H1 (cell line): Measurements from ENCODE around the gene MAP2K5. TPM values are rescaled to one million over a fixed set of nuclear protein-coding genes. Genes with fewer than 3 reads are reported as not detected.

ENCODE experiments used
- CTCF ChIA-PET: fragments of 300-600 bp; sonication (Branson Sonifier 250); formaldehyde crosslinking; loops from one replicate; lab custom pipeline; 2021; ENCODE audit not compliant: partially characterized antibody; lab: Charles Lee
- POLR2A ChIA-PET: fragments of 300-600 bp; sonication (Branson Sonifier 250); formaldehyde crosslinking; loops from one replicate; lab custom pipeline; 2021; ENCODE audit warnings: inconsistent platforms; ENCODE audit not compliant: partially characterized antibody; lab: Charles Lee
- DNase-seq, 2 experiments: peaks; one replicate each; pipeline versions ENCODE4 v3.0.0 to v3.0.0-alpha.2; 2010 to 2022; ENCODE audit warnings: low spot score in 2 of 2, low read depth in 1 of 2, mixed read lengths in 1 of 2
- FAIRE-seq: peaks from 2 replicates; lab custom pipeline; 2011; peaks lifted over from hg19 to GRCh38; lab: Jason Lieb, UNC
- H2AFZ ChIP-seq: 2 replicates; pipeline ENCODE4 v1.8.1; 2012; ENCODE audit warnings: low read length, inconsistent platforms
- H2AK5ac ChIP-seq: 2 replicates; pipeline ENCODE4 v1.6.1; 2013; ENCODE audit warnings: low read depth, low read length
- H2BK120ac ChIP-seq: replicated peaks from 2 replicates; pipeline ENCODE3; 2013; ENCODE audit warnings: low read depth, low read length, inconsistent platforms
- H2BK12ac ChIP-seq: 2 replicates; pipeline ENCODE4 v1.6.1; 2013; ENCODE audit warnings: low read depth, low read length
- H2BK15ac ChIP-seq: 2 replicates; pipeline ENCODE4 v1.6.1; 2013; ENCODE audit warnings: low read length
- H2BK20ac ChIP-seq: 2 replicates; pipeline ENCODE4 v1.6.1; 2013; ENCODE audit warnings: low read length
- H2BK5ac ChIP-seq: 2 replicates; pipeline ENCODE4 v1.6.1; 2013; ENCODE audit warnings: low read depth, low read length
- H3K14ac ChIP-seq: 2 replicates; pipeline ENCODE4 v1.6.1; 2013; ENCODE audit warnings: inconsistent platforms; ENCODE audit not compliant: insufficient read length
- H3K18ac ChIP-seq: 2 replicates; pipeline ENCODE4 v1.6.1; 2013; ENCODE audit warnings: low read length; ENCODE audit errors: extremely low read depth
- H3K23ac ChIP-seq: 2 replicates; pipeline ENCODE4 v1.6.1; 2013; ENCODE audit warnings: inconsistent platforms; ENCODE audit not compliant: insufficient read length
- H3K23me2 ChIP-seq: 2 replicates; pipeline ENCODE4 v1.6.1; 2013; ENCODE audit warnings: low read depth, low read length
- H3K27ac ChIP-seq: 2 replicates; pipeline ENCODE4 v1.6.1; 2011; ENCODE audit warnings: low read depth, low read length, inconsistent platforms
- H3K27me3 ChIP-seq, 4 experiments: replicated peaks in 1 of 4; 1 replicate in 1 of 4; 2 replicates in 3 of 4; pipeline versions ENCODE4 v1.6.1 to v1.8.1; 2011 to 2013; ENCODE audit warnings: low read length in 3 of 4, mild to moderate bottlenecking in 3 of 4, inconsistent platforms in 2 of 4, mixed read lengths in 2 of 4, moderate library complexity in 1 of 4; ENCODE audit not compliant: control insufficient read depth in 3 of 4, insufficient read depth in 3 of 4; ENCODE audit errors: extremely low read depth in 1 of 4
- H3K36me3 ChIP-seq, 4 experiments: 2 replicates each; pipeline versions ENCODE4 v1.6.1 to v1.8.1; 2011 to 2013; ENCODE audit warnings: mild to moderate bottlenecking in 4 of 4, low read length in 3 of 4, moderate library complexity in 2 of 4, control low read depth in 1 of 4, inconsistent platforms in 1 of 4; ENCODE audit not compliant: insufficient read depth in 4 of 4, control insufficient read depth in 2 of 4
- H3K4ac ChIP-seq: replicated peaks from 2 replicates; pipeline ENCODE3; 2013; ENCODE audit warnings: low read length, low read depth, mixed read lengths, inconsistent platforms; ENCODE audit not compliant: insufficient read length
- H3K4me1 ChIP-seq, 4 experiments: replicated peaks in 1 of 4; 1 replicate in 1 of 4; 2 replicates in 3 of 4; pipeline versions ENCODE4 v1.6.1 to v1.8.1; 2011 to 2013; ENCODE audit warnings: low read length in 3 of 4, inconsistent platforms in 2 of 4, mixed read lengths in 1 of 4; ENCODE audit not compliant: insufficient read depth in 4 of 4, control insufficient read depth in 3 of 4
- H3K4me2 ChIP-seq, 2 experiments: 2 replicates each; pipeline versions ENCODE4 v1.6.1 to v1.8.1; 2011 to 2013; ENCODE audit warnings: low read depth in 2 of 2, low read length in 2 of 2, control low read depth in 1 of 2, inconsistent platforms in 1 of 2, mild to moderate bottlenecking in 1 of 2; ENCODE audit not compliant: insufficient read depth in 1 of 2
- H3K4me3 ChIP-seq, 4 experiments: fragments of 200-600, 300-600 bp in 1 of 4; sonication (generic), shearing (Covaris generic), sonication (Bioruptor Twin) in 1 of 4; 2 replicates each; pipeline versions ENCODE4 v1.5.1 to v1.8.1; 2011 to 2016; ENCODE audit warnings: low read length in 4 of 4, low read depth in 3 of 4, control low read depth in 2 of 4, inconsistent platforms in 2 of 4, mild to moderate bottlenecking in 2 of 4, mixed read lengths in 1 of 4, moderate library complexity in 1 of 4; ENCODE audit not compliant: insufficient read depth in 2 of 4; ENCODE audit errors: extremely low read depth in 1 of 4
- H3K56ac ChIP-seq: replicated peaks from 2 replicates; pipeline ENCODE3; 2013; ENCODE audit warnings: low read depth, mild to moderate bottlenecking, mixed read lengths, low read length, inconsistent platforms; ENCODE audit not compliant: insufficient read length
- H3K79me1 ChIP-seq: 2 replicates; pipeline ENCODE4 v1.6.1; 2013; ENCODE audit warnings: low read depth, low read length, control low read depth
- H3K79me2 ChIP-seq, 2 experiments: 2 replicates each; pipeline versions ENCODE4 v1.6.1 to v1.8.1; 2012 to 2013; ENCODE audit warnings: low read length in 2 of 2, mild to moderate bottlenecking in 2 of 2, inconsistent platforms in 1 of 2; ENCODE audit not compliant: insufficient read depth in 2 of 2, control insufficient read depth in 1 of 2
- H3K9ac ChIP-seq, 4 experiments: replicated peaks in 1 of 4; 1 replicate in 1 of 4; 2 replicates in 3 of 4; pipeline versions ENCODE4 v1.6.1 to v1.8.1; 2011 to 2013; ENCODE audit warnings: low read depth in 3 of 4, low read length in 3 of 4, control low read depth in 2 of 4, mild to moderate bottlenecking in 2 of 4, moderate library complexity in 2 of 4, inconsistent platforms in 1 of 4; ENCODE audit errors: extremely low read depth in 1 of 4
- H3K9me3 ChIP-seq, 2 experiments: 2 replicates each; pipeline versions ENCODE4 v1.6.1 to v1.8.1; 2012 to 2013; ENCODE audit warnings: mild to moderate bottlenecking in 2 of 2, moderate library complexity in 2 of 2, control low read depth in 1 of 2, inconsistent platforms in 1 of 2, low read depth in 1 of 2, low read length in 1 of 2, mixed read lengths in 1 of 2; ENCODE audit not compliant: insufficient read depth in 2 of 2
- H4K20me1 ChIP-seq, 2 experiments: replicated peaks in 1 of 2; 2 replicates each; pipeline versions ENCODE3 to v1.8.1; 2011 to 2013; ENCODE audit warnings: inconsistent platforms in 2 of 2, low read length in 2 of 2, mild to moderate bottlenecking in 1 of 2; ENCODE audit not compliant: insufficient read depth in 2 of 2, control insufficient read depth in 1 of 2
- H4K5ac ChIP-seq: 2 replicates; pipeline ENCODE4 v1.6.1; 2013; ENCODE audit warnings: low read length, low read depth, mixed read lengths, inconsistent platforms; ENCODE audit not compliant: insufficient read length
- H4K8ac ChIP-seq: 2 replicates; pipeline ENCODE4 v1.8.0; 2013; ENCODE audit warnings: mild to moderate bottlenecking, moderate library complexity, low read length, inconsistent platforms; ENCODE audit not compliant: insufficient read depth; ENCODE audit errors: extremely low read depth
- H4K91ac ChIP-seq: replicated peaks from 2 replicates; pipeline ENCODE3; 2013; ENCODE audit warnings: low read length, mixed read lengths, inconsistent platforms; ENCODE audit not compliant: insufficient read length
- ASH2L ChIP-seq: fragments of 200-600, 300-600 bp; sonication (generic); IDR thresholded peaks from one replicate; pipeline ENCODE4 v1.7.1; 2017; ENCODE audit warnings: low read length
- CBX5 ChIP-seq: fragments of 300-800, 300-1000 bp; sonication (generic); IDR thresholded peaks from 2 replicates; pipeline ENCODE4 v1.7.1; 2016; ENCODE audit warnings: antibody characterized with exemption, low read length, low read depth
- CEBPB ChIP-seq: IDR thresholded peaks from 2 replicates; pipeline ENCODE4 v1.6.1; 2012; ENCODE audit warnings: low read depth, low read length
- CHD2 ChIP-seq: IDR thresholded peaks from 2 replicates; pipeline ENCODE4 v1.6.1; 2012; ENCODE audit warnings: low read length, improper control_type of control experiment
- EP300 ChIP-seq, 2 experiments: IDR thresholded peaks; 1 replicate in 1 of 2; 2 replicates in 1 of 2; pipeline ENCODE4 v1.6.1; 2011 to 2012; ENCODE audit warnings: low read depth in 2 of 2, low read length in 2 of 2, mild to moderate bottlenecking in 2 of 2, borderline replicate concordance in 1 of 2, inconsistent platforms in 1 of 2, moderate library complexity in 1 of 2
- GTF2F1 ChIP-seq: IDR thresholded peaks from 2 replicates; pipeline ENCODE4 v1.6.1; 2012; ENCODE audit warnings: low read depth, low read length, improper control_type of control experiment, borderline replicate concordance
- JUN ChIP-seq: IDR thresholded peaks from 2 replicates; pipeline ENCODE4 v1.6.1; 2011; ENCODE audit warnings: low read depth, mild to moderate bottlenecking, improper control_type of control experiment, low read length
- POLR2A ChIP-seq, 2 experiments: IDR thresholded peaks; 1 replicate in 1 of 2; 2 replicates in 1 of 2; pipeline ENCODE4 v1.6.1; 2011; ENCODE audit warnings: low read depth in 2 of 2, low read length in 2 of 2, mild to moderate bottlenecking in 2 of 2; ENCODE audit errors: control extremely low read depth in 1 of 2
- RXRA ChIP-seq: IDR thresholded peaks from 2 replicates; pipeline ENCODE4 v1.6.1; 2011; ENCODE audit warnings: low read depth, mild to moderate bottlenecking, low read length, moderate library complexity; ENCODE audit not compliant: insufficient read depth
- TAF1 ChIP-seq: IDR thresholded peaks from 2 replicates; pipeline ENCODE4 v1.6.1; 2011; ENCODE audit warnings: mild to moderate bottlenecking, low read depth, low read length
- USF2 ChIP-seq: IDR thresholded peaks from 2 replicates; pipeline ENCODE4 v1.6.1; 2011; ENCODE audit warnings: low read length, improper control_type of control experiment
- WGBS, 2 experiments: shearing (Covaris generic) in 1 of 2; methylation state at CpG; one replicate each; pipeline versions ENCODE4 v1.1.6 to v1.1.7; 2013 to 2015; ENCODE audit warnings: low lambda C conversion rate in 2 of 2, mixed read lengths in 2 of 2, inconsistent platforms in 1 of 2, low coverage in 1 of 2, missing lambda C conversion rate in 1 of 2; ENCODE audit not compliant: insufficient replicate concordance in 2 of 2, insufficient coverage in 1 of 2, insufficient read length in 1 of 2; ENCODE audit errors: extremely low coverage in 1 of 2, missing lambda C conversion rate in 1 of 2; 5-methylcytosine and 5-hydroxymethylcytosine counted together
- polyA plus RNA-seq, 7 experiments: library from polyadenylated mRNA; depleted of rRNA in 3 of 7; stranded (reverse) in 5 of 7; unstranded in 2 of 7; fragments of >200 nt in 5 of 7; fragments of 200-250 nt in 2 of 7; gene quantifications; 1 replicate in 5 of 7; 2 replicates in 1 of 7; 4 replicates in 1 of 7; pipeline versions ENCODE4 v1.2.1 to v1.2.3, GENCODE V29; 2011 to 2013; ENCODE audit warnings: missing spikeins in 2 of 7, mixed read lengths in 2 of 7
- total RNA-seq: library from RNA; stranded (reverse); fragmentation: NEBNext Ultra II Directional; extraction: Animal tissue kit (Norgen Biotek cat#: 25700); gene quantifications from 2 replicates; pipeline ENCODE4 v1.2.1, GENCODE V29; 2021
- TF ChIP-seq, protein P1 (sequence below): IDR thresholded peaks from 2 replicates; pipeline ENCODE4 v1.6.1; 2012; ENCODE audit warnings: low read length, inconsistent platforms

MAP2K5 gene
- total and polyA plus RNA-seq, 2 of the 8 experiments (the other 6 are each of a cell fraction or from before 2014, with no cell fraction given): 4.4 to 15.8 TPM

- no peak for DNase-seq
- POLR2A ChIA-PET: no interaction called here
- no peak overlapping the region for H3K23ac ChIP-seq
These were observed 238.6 kb downstream of the MAP2K5 start for GRCh38 chr15:67781061-67781460.

More at GRCh38 chr15:67781061-67781460, 238.6 kb downstream of the MAP2K5 start:
- H3K4me3 ChIP-seq: no peak overlapping the region
- no peak overlapping the region for H2BK5ac ChIP-seq
- no peak overlapping the region for H2AK5ac ChIP-seq
- H4K20me1 ChIP-seq: no peaks in the 10 kb centered on the region
- H3K79me2 ChIP-seq: no peaks in the 10 kb centered on the region
- no peak overlapping the region for H4K8ac ChIP-seq
- H3K4me2 ChIP-seq: no peak overlapping the region
- no peak overlapping the region for H4K5ac ChIP-seq
- no peak overlapping the region for H2BK15ac ChIP-seq
- TF ChIP-seq RXRA (no peak), CBX5 (no peak), JUN (no peak), TAF1 (no peak), POLR2A (IDR thresholded peaks at IDR 0.05; ENCODE audit: control extremely low read depth in 1 of 2, low read depth in 2 of 2, low read length in 2 of 2) (no peak), EP300 (IDR thresholded peaks at IDR 0.05; ENCODE audit: borderline replicate concordance in 1 of 2, low read depth in 2 of 2, low read length in 2 of 2) (no peak), GTF2F1 (no peak), CEBPB (no peak), CHD2 (no peak), ASH2L (no peak), USF2 (no peak)
- TF ChIP-seq, protein P1, sequence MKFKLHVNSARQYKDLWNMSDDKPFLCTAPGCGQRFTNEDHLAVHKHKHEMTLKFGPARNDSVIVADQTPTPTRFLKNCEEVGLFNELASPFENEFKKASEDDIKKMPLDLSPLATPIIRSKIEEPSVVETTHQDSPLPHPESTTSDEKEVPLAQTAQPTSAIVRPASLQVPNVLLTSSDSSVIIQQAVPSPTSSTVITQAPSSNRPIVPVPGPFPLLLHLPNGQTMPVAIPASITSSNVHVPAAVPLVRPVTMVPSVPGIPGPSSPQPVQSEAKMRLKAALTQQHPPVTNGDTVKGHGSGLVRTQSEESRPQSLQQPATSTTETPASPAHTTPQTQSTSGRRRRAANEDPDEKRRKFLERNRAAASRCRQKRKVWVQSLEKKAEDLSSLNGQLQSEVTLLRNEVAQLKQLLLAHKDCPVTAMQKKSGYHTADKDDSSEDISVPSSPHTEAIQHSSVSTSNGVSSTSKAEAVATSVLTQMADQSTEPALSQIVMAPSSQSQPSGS: no peak
- H2BK120ac ChIP-seq: no peak overlapping the region
- H3K27me3 ChIP-seq: no peaks in the 10 kb centered on the region
- no peak overlapping the region for H3K27ac ChIP-seq
- no peak overlapping the region for H2AFZ ChIP-seq
- no peak overlapping the region for H3K56ac ChIP-seq
- H2BK12ac ChIP-seq: no peak overlapping the region
- no peak overlapping the region for H3K18ac ChIP-seq
- 83% methylated on average over 3 of the region's 3 CpGs; no CpG with 5 or more reads in 1 of the 2 experiments for WGBS, 2 experiments
- CTCF ChIA-PET: interaction anchor here (1.2 kb wide), 1 partner anchor 10 kb away, joined by 3 read pairs; no protein-coding TSS in a partner anchor
- H2BK20ac ChIP-seq: no peak overlapping the region
- H3K9me3 ChIP-seq: no peaks in the 10 kb centered on the region
- H3K36me3 ChIP-seq: no peaks in the 10 kb centered on the region
- peaks cover 2 to 16% (median 13%) of the 10 kb centered on the region in 4 experiments; a peak in 6 of 7 replicates for H3K4me1 ChIP-seq
- H4K91ac ChIP-seq: no peak overlapping the region
- H3K4ac ChIP-seq: no peak overlapping the region
- H3K14ac ChIP-seq: no peak overlapping the region
- FAIRE-seq: no peak
- no peaks in the 10 kb centered on the region; the same call in 1 of the 2 replicates for H3K79me1 ChIP-seq
- H3K9ac ChIP-seq: no peak overlapping the region
- no peaks in the 10 kb centered on the region for H3K23me2 ChIP-seq
